ENCODE data around the gene YWHAH. TPM values are rescaled to one million over a fixed set of nuclear protein-coding genes. Genes with fewer than 3 reads are reported as not detected.
A peak's percentile ranks its signal among the peaks of the same experiment; 100 is the strongest.

Gene YWHAH
- total and polyA plus RNA-seq, 3 experiments from 2014 or later, result 113 to 198 (median 185) TPM

DNA sequence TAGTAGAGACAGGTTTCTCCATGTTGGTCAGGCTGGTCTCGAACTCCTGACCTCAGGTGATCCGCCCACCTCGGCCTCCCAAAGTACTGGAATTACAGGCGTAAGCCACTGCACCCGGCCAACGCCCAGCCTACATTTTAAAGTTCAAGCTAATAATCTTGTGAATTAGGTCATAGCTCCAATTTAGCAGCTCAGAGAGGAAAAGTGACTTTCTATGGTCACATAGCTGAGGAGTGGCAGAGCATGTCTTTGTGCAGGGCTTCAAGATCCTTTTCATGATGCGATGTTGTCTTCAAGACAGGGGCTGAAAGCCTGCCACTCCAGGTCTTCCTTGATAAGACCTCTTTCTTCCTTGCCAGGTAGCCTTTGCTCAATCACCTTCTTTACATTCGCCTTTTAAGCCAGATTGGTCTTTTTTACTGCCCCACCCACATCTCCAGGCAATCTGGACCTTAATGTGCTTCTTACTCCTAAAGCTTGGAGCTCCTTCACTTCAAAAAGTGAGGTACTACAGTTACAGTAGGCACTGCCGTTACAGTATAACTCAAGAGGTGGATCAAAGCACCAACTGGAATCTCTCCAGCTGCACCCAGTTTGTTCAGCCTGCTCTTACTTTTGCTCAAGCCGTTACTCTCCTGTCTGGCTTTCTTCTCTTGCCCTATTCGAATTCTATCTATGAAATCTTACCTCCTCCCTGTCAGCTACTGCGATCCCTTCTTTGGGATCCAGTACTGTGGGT is 18.2 kb downstream of the YWHAH start:
- ChIA-PET CTCF (interaction anchor here (0.6 to 3.6 kb wide), 6 partner anchors 8 to 118 kb away, joined by 3 to 16 read pairs (median 4); no protein-coding TSS in a partner anchor), POLR2A (no interaction called here)
- no peak overlapping the region for H3K4me3 ChIP-seq (ENCODE audit: low read length)
- no peaks in the 10 kb centered on the region for H3K9me3 Mint-ChIP-seq
- no peaks in the 10 kb centered on the region for H3K4me1 ChIP-seq (ENCODE audit: insufficient read depth, low read length)
- H3K36me3 ChIP-seq (ENCODE audit: insufficient read depth, low read length), result peaks cover 4% of the 10 kb centered on the region
- DNase-seq, result no peak
- H3K4me3 Mint-ChIP-seq, result peak overlapping the region in 1 of 7 donors; percentile 28
- H3K27ac ChIP-seq (ENCODE audit: low read depth, low read length), result no peak overlapping the region
- H3K9me3 ChIP-seq (ENCODE audit: low read length), result no peaks in the 10 kb centered on the region
- peak overlapping the region in 4 of 8 donors; percentile 57 to 95 (median 81) for H3K27ac Mint-ChIP-seq
- H3K4me1 Mint-ChIP-seq, result peaks cover 20 to 22% (median 20%) of the 10 kb centered on the region in 3 donors
- H3K27me3 Mint-ChIP-seq, result peaks cover 0 to 2% of the 10 kb centered on the region in 2 donors
- peaks cover 0 to 7% (median 5%) of the 10 kb centered on the region in 3 donors for H3K36me3 Mint-ChIP-seq
- H3K27me3 ChIP-seq (ENCODE audit: insufficient read depth, low read length, poor library complexity, severe bottlenecking), result no peaks in the 10 kb centered on the region

- H3K4me1 Mint-ChIP-seq, result peaks cover 13 to 18% (median 14%) of the 10 kb centered on the region in 3 donors
- H3K4me3 ChIP-seq (ENCODE audit: low read length), result no peak overlapping the region
- H3K36me3 Mint-ChIP-seq, result no peaks in the 10 kb centered on the region
- no peak overlapping the region for H3K27ac ChIP-seq (ENCODE audit: low read depth, low read length)
- H3K27ac Mint-ChIP-seq, result no peak overlapping the region
- H3K27me3 Mint-ChIP-seq, result peaks cover 0 to 3% of the 10 kb centered on the region in 2 donors
- H3K4me1 ChIP-seq (ENCODE audit: insufficient read depth, low read length), result peaks cover 12% of the 10 kb centered on the region
- POLR2A ChIA-PET, result no interaction called here
- CTCF ChIA-PET, result interaction anchor here (1.0 to 1.6 kb wide), 3 partner anchors 9 to 302 kb away, joined by 3 to 4 read pairs (median 4); no protein-coding TSS in a partner anchor
- no peak for DNase-seq
- no peaks in the 10 kb centered on the region for H3K9me3 ChIP-seq (ENCODE audit: low read length)
- H3K36me3 ChIP-seq (ENCODE audit: insufficient read depth, low read length), result no peaks in the 10 kb centered on the region
- H3K9me3 Mint-ChIP-seq, result no peaks in the 10 kb centered on the region
- H3K4me3 Mint-ChIP-seq, result no peak overlapping the region
- H3K27me3 ChIP-seq (ENCODE audit: insufficient read depth, low read length, poor library complexity, severe bottlenecking), result no peaks in the 10 kb centered on the region
Measured at GRCh38 chr22:31968022-31968421, 23.7 kb downstream of the YWHAH start.

- no peaks in the 10 kb centered on the region for H3K9me3 Mint-ChIP-seq
- no peaks in the 10 kb centered on the region for H3K27me3 ChIP-seq (ENCODE audit: insufficient read depth, low read length, poor library complexity, severe bottlenecking)
- H3K36me3 Mint-ChIP-seq, result no peaks in the 10 kb centered on the region
- H3K4me1 Mint-ChIP-seq, result peaks cover 13 to 18% (median 14%) of the 10 kb centered on the region in 3 donors
- peaks cover 12% of the 10 kb centered on the region for H3K4me1 ChIP-seq (ENCODE audit: insufficient read depth, low read length)
- ChIA-PET POLR2A (interaction anchor here (0.6 kb wide), 1 partner anchor 293 kb away, joined by 3 read pairs; no protein-coding TSS in a partner anchor), CTCF (interaction anchor here (0.6 to 2.3 kb wide), 29 partner anchors 9 to 442 kb away, joined by 3 to 16 read pairs (median 4); partner anchors contain the start of genes PISD and RTCB)
- peak; percentile 39 to 77 (median 43) for DNase-seq
- no peak overlapping the region for H3K27ac ChIP-seq (ENCODE audit: low read depth, low read length)
- no peaks in the 10 kb centered on the region for H3K36me3 ChIP-seq (ENCODE audit: insufficient read depth, low read length)
- peak overlapping the region; percentile 46 for H3K4me3 ChIP-seq (ENCODE audit: low read length)
- H3K4me3 Mint-ChIP-seq, result peak overlapping the region; percentile 60 to 93 (median 83)
- H3K9me3 ChIP-seq (ENCODE audit: low read length), result no peaks in the 10 kb centered on the region
- H3K27me3 Mint-ChIP-seq, result peaks cover 0 to 1% of the 10 kb centered on the region in 2 donors
- peak overlapping the region; percentile 21 to 93 (median 76) for H3K27ac Mint-ChIP-seq
Measured at GRCh38 chr22:31969789-31970489, 25.6 kb downstream of the YWHAH start.

- H3K27me3 ChIP-seq (ENCODE audit: insufficient read depth, low read length, poor library complexity, severe bottlenecking), result no peaks in the 10 kb centered on the region
- Mint-ChIP-seq H3K27ac (peak overlapping the region; percentile 21 to 97 (median 78)), H3K27me3 (peaks cover 0 to 1% of the 10 kb centered on the region in 2 donors), H3K4me3 (peak overlapping the region; percentile 60 to 93 (median 83)), H3K36me3 (no peaks in the 10 kb centered on the region), H3K4me1 (peaks cover 13 to 18% (median 14%) of the 10 kb centered on the region in 3 donors), H3K9me3 (no peaks in the 10 kb centered on the region)
- ChIA-PET POLR2A (interaction anchor here (0.6 kb wide), 1 partner anchor 294 kb away, joined by 3 read pairs; no protein-coding TSS in a partner anchor), CTCF (interaction anchor here (0.6 to 2.3 kb wide), 31 partner anchors 7 to 441 kb away, joined by 3 to 16 read pairs (median 4); partner anchors contain the start of genes PISD and RTCB)
- H3K4me1 ChIP-seq (ENCODE audit: insufficient read depth, low read length), result peaks cover 12% of the 10 kb centered on the region
- H3K36me3 ChIP-seq (ENCODE audit: insufficient read depth, low read length), result no peaks in the 10 kb centered on the region
- no peak overlapping the region for H3K27ac ChIP-seq (ENCODE audit: low read depth, low read length)
- H3K9me3 ChIP-seq (ENCODE audit: low read length), result no peaks in the 10 kb centered on the region
- DNase-seq, result peak; percentile 85 to 89 (median 87)
- peak overlapping the region; percentile 46 for H3K4me3 ChIP-seq (ENCODE audit: low read length)
Measured at GRCh38 chr22:31970490-31971444, 26.4 kb downstream of the YWHAH start.

- no peak overlapping the region for H3K27ac ChIP-seq (ENCODE audit: low read depth, low read length)
- H3K9me3 Mint-ChIP-seq, result no peaks in the 10 kb centered on the region
- peaks cover 12% of the 10 kb centered on the region for H3K4me1 ChIP-seq (ENCODE audit: insufficient read depth, low read length)
- POLR2A ChIA-PET, result interaction anchor here (0.7 to 0.8 kb wide), 2 partner anchors 15 to 294 kb away, joined by 3 to 4 read pairs; no protein-coding TSS in a partner anchor
- H3K27me3 ChIP-seq (ENCODE audit: insufficient read depth, low read length, poor library complexity, severe bottlenecking), result no peaks in the 10 kb centered on the region
- H3K36me3 Mint-ChIP-seq, result no peaks in the 10 kb centered on the region
- no peak overlapping the region for H3K27ac Mint-ChIP-seq
- no peaks in the 10 kb centered on the region for H3K36me3 ChIP-seq (ENCODE audit: insufficient read depth, low read length)
- H3K27me3 Mint-ChIP-seq, result peaks cover 0 to 5% of the 10 kb centered on the region in 2 donors
- peak overlapping the region in 1 of 7 donors; percentile 70 for H3K4me3 Mint-ChIP-seq
- DNase-seq, result no peak
- no peak overlapping the region for H3K4me3 ChIP-seq (ENCODE audit: low read length)
- no peaks in the 10 kb centered on the region for H3K9me3 ChIP-seq (ENCODE audit: low read length)
- H3K4me1 Mint-ChIP-seq, result peaks cover 14 to 21% (median 15%) of the 10 kb centered on the region in 3 donors
- CTCF ChIA-PET, result interaction anchor here (1.0 to 2.3 kb wide), 2 partner anchors 9 to 11 kb away, joined by 4 to 12 read pairs; no protein-coding TSS in a partner anchor
Measured at GRCh38 chr22:31972180-31972579, 27.8 kb downstream of the YWHAH start.

DNA sequence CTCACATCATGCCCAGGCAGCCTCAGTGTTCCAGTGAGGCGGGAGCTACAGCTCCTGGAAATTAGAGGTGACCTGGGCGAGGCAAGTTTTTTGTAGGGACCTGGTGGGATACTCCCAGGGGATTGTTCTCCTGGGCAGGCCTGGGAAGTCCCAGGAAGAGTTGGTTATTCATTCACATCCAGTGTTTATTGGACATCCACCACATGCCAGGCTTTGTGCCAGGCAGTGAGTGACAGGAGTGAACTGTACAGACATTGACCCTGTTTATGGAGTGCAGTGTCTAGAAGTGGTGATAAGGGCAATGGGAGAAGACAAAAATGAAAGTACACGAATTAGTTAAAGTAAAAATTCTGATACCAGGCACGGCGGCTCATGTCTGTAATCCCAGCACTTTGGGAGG is 29.4 kb downstream of the YWHAH start:
- DNase-seq, result no peak
- Histone ChIP-seq H3K27me3 (ENCODE audit: insufficient read depth, low read length, poor library complexity, severe bottlenecking) (no peaks in the 10 kb centered on the region), H3K36me3 (ENCODE audit: insufficient read depth, low read length) (no peaks in the 10 kb centered on the region), H3K9me3 (ENCODE audit: low read length) (no peaks in the 10 kb centered on the region), H3K4me3 (ENCODE audit: low read length) (no peak overlapping the region), H3K4me1 (ENCODE audit: insufficient read depth, low read length) (peaks cover 12% of the 10 kb centered on the region), H3K27ac (ENCODE audit: low read depth, low read length) (no peak overlapping the region)
- peaks cover 14 to 24% (median 17%) of the 10 kb centered on the region in 3 donors for H3K4me1 Mint-ChIP-seq
- ChIA-PET CTCF (no interaction called here), POLR2A (no interaction called here)
- no peaks in the 10 kb centered on the region for H3K9me3 Mint-ChIP-seq
- peaks cover 0 to 7% of the 10 kb centered on the region in 2 donors for H3K27me3 Mint-ChIP-seq
- no peaks in the 10 kb centered on the region for H3K36me3 Mint-ChIP-seq
- peak overlapping the region in 1 of 8 donors; percentile 70 for H3K27ac Mint-ChIP-seq
- H3K4me3 Mint-ChIP-seq, result no peak overlapping the region

GRCh38 chr22:31977141-31977841 is 33.0 kb downstream of the YWHAH start:
- peaks cover 0 to 6% of the 10 kb centered on the region in 2 donors for H3K27me3 Mint-ChIP-seq
- Histone ChIP-seq H3K4me1 (ENCODE audit: insufficient read depth, low read length) (no peaks in the 10 kb centered on the region), H3K36me3 (ENCODE audit: insufficient read depth, low read length) (no peaks in the 10 kb centered on the region), H3K4me3 (ENCODE audit: low read length) (no peak overlapping the region), H3K9me3 (ENCODE audit: low read length) (no peaks in the 10 kb centered on the region), H3K27ac (ENCODE audit: low read depth, low read length) (no peak overlapping the region), H3K27me3 (ENCODE audit: insufficient read depth, low read length, poor library complexity, severe bottlenecking) (no peaks in the 10 kb centered on the region)
- H3K4me1 Mint-ChIP-seq, result peaks cover 0 to 6% (median 4%) of the 10 kb centered on the region in 3 donors
- no peak overlapping the region for H3K4me3 Mint-ChIP-seq
- no peaks in the 10 kb centered on the region for H3K36me3 Mint-ChIP-seq
- DNase-seq, result peak; percentile 51 to 78 (median 61)
- POLR2A ChIA-PET, result no interaction called here
- peak overlapping the region in 1 of 8 donors; percentile 59 for H3K27ac Mint-ChIP-seq
- no peaks in the 10 kb centered on the region for H3K9me3 Mint-ChIP-seq
- CTCF ChIA-PET, result interaction anchor here (0.6 to 2.9 kb wide), 15 partner anchors 9 to 312 kb away, joined by 3 to 20 read pairs (median 4); no protein-coding TSS in a partner anchor

Measured in CD8-positive, alpha-beta memory T cell (primary cell).